Measurements from ENCODE around the gene DEGS2.

The DEGS2 gene

DNA sequence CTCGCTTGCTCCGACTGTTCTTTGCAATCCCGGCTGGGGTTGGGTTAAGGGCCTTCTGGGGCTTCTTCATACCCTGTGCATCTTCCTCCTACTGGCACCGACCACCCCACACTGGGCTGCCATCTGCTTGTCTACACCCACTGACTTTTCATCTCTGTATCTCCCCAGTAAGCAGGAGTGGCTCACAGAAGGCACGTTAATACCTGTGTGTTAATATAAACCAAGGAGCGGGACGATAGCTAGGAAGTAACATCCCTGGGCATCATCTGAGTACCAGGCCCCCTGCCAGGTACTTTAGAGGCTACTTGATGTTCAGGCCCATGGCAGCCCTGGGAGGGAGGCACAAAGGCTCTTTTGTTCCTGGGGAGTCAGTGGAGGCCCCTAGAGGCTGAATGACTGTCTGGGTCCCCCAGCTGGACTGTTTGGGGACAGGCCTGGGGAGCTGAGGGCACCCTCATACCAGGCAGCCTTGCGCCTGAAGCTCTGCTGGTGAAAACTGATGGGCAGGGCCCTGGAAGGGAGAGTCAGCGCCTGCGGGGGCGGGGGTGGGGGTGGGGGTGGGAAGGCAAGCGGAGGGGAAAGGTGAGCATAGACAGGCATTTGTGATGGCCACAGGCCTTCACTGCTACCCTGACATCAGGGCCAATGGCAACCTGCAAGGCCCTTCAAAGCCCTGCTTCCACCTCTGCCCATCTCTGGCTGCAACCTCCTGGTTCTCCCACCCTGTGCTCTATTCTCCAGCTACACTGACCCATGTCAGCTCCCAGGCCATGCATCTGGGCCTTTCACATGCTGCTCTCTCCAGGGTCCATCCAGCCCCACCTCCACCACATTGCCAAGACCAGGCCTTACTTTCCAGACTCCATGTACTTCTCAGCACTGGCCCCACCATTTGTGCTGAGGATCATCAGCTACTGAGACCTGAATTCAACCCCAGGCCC is 34.2 kb upstream of the DEGS2 start:
- H3K4me3 ChIP-seq (ENCODE audit: severe bottlenecking) = no peak overlapping the region
- peak; percentile 1; the same call in 2 of the 3 replicates for ATAC-seq (ENCODE audit: low read depth)
- no peak for DNase-seq (ENCODE audit: low spot score)
- peaks cover 9% of the 10 kb centered on the region for H3K4me1 ChIP-seq (ENCODE audit: insufficient read depth, poor library complexity, severe bottlenecking)
- H3K36me3 ChIP-seq (ENCODE audit: low read depth) = no peaks in the 10 kb centered on the region
- TF ChIP-seq, protein P1, sequence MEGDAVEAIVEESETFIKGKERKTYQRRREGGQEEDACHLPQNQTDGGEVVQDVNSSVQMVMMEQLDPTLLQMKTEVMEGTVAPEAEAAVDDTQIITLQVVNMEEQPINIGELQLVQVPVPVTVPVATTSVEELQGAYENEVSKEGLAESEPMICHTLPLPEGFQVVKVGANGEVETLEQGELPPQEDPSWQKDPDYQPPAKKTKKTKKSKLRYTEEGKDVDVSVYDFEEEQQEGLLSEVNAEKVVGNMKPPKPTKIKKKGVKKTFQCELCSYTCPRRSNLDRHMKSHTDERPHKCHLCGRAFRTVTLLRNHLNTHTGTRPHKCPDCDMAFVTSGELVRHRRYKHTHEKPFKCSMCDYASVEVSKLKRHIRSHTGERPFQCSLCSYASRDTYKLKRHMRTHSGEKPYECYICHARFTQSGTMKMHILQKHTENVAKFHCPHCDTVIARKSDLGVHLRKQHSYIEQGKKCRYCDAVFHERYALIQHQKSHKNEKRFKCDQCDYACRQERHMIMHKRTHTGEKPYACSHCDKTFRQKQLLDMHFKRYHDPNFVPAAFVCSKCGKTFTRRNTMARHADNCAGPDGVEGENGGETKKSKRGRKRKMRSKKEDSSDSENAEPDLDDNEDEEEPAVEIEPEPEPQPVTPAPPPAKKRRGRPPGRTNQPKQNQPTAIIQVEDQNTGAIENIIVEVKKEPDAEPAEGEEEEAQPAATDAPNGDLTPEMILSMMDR (IDR thresholded peaks at IDR 0.05; ENCODE audit: poor library complexity, severe bottlenecking) = no peak
- no peaks in the 10 kb centered on the region for H3K9me3 ChIP-seq (ENCODE audit: severe bottlenecking)
- H3K27ac ChIP-seq (ENCODE audit: poor library complexity, severe bottlenecking) = peak overlapping the region; percentile 63
- no peaks in the 10 kb centered on the region for H3K27me3 ChIP-seq (ENCODE audit: insufficient read depth, poor library complexity, severe bottlenecking)

DNA sequence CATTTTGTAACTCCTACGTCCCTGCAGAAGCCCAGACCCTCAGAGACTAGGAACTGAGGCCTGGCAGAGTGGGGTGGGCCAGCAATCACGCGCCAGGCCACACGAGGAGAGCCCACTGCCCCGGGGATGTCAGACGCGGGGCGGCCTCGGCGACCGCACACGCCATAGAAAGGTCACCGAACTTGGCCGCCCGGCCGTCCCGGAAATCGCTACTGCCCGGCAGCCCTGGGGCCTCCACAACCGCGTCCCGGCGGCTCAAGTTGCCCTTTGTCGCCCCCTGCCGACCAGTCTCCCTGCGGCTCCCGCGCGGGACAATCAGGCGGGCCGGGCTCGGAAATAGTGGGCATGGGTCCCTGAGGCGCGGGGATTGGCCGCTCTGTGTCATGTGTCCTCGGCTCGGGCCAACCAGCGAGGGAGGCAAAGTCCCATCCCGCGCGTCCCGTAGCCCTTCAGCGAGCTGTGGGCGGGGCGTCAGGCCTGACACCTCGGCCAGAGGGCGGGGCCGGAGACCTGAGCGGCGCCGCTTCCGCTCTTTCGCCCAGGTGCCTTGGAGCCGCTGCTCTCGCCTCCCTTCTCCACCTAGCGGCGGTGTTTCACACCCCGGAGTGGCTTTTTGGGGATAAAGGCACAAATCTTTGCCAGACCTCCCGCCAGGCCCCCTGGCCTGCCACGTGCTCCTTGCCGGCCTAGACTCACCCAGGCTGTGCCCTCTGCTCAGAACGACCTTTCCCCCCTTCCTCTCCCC is 33.4 kb upstream of the DEGS2 start:
- H3K4me3 ChIP-seq (ENCODE audit: severe bottlenecking) = peak overlapping the region; percentile 26
- peak; percentile 100 for DNase-seq (ENCODE audit: low spot score)
- no peaks in the 10 kb centered on the region for H3K9me3 ChIP-seq (ENCODE audit: severe bottlenecking)
- peak overlapping the region; percentile 63 for H3K27ac ChIP-seq (ENCODE audit: poor library complexity, severe bottlenecking)
- TF ChIP-seq, protein P1 (IDR thresholded peaks at IDR 0.05; ENCODE audit: poor library complexity, severe bottlenecking) = peak; percentile 99
- no peaks in the 10 kb centered on the region for H3K36me3 ChIP-seq (ENCODE audit: low read depth)
- H3K27me3 ChIP-seq (ENCODE audit: insufficient read depth, poor library complexity, severe bottlenecking) = no peaks in the 10 kb centered on the region
- peaks cover 9% of the 10 kb centered on the region for H3K4me1 ChIP-seq (ENCODE audit: insufficient read depth, poor library complexity, severe bottlenecking)
- peak; percentile 100 for ATAC-seq (ENCODE audit: low read depth)

DNA sequence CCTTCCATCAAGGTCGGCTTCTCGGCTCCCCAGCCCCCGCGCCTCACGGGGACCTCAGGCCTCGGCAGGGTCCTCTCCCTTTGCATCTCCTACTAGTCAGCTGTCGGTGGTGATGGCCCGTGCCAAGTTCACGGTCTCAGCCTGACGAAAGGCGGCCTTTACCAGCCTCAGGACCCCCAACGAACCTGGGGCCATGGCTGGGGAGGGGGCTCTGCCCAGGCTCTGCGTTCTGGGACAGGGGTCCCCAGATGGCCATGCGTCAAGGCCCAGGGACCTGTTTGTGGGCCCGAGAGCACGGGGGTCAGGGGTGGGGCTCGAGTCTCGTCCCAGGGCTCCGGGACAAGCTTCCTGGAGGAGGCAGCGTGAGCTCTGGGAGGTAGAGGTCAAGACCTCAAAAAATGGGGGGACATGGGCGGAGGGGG is 32.8 kb upstream of the DEGS2 start:
- Histone ChIP-seq H3K9me3 (ENCODE audit: severe bottlenecking) (no peaks in the 10 kb centered on the region), H3K36me3 (ENCODE audit: low read depth) (no peaks in the 10 kb centered on the region), H3K27me3 (ENCODE audit: insufficient read depth, poor library complexity, severe bottlenecking) (no peaks in the 10 kb centered on the region), H3K4me1 (ENCODE audit: insufficient read depth, poor library complexity, severe bottlenecking) (peaks cover 9% of the 10 kb centered on the region), H3K27ac (ENCODE audit: poor library complexity, severe bottlenecking) (peak overlapping the region; percentile 63), H3K4me3 (ENCODE audit: severe bottlenecking) (peak overlapping the region; percentile 26)
- no peak for ATAC-seq (ENCODE audit: low read depth)
- TF ChIP-seq, protein P1 (IDR thresholded peaks at IDR 0.05; ENCODE audit: poor library complexity, severe bottlenecking) = no peak
- no peak for DNase-seq (ENCODE audit: low spot score)

DNA sequence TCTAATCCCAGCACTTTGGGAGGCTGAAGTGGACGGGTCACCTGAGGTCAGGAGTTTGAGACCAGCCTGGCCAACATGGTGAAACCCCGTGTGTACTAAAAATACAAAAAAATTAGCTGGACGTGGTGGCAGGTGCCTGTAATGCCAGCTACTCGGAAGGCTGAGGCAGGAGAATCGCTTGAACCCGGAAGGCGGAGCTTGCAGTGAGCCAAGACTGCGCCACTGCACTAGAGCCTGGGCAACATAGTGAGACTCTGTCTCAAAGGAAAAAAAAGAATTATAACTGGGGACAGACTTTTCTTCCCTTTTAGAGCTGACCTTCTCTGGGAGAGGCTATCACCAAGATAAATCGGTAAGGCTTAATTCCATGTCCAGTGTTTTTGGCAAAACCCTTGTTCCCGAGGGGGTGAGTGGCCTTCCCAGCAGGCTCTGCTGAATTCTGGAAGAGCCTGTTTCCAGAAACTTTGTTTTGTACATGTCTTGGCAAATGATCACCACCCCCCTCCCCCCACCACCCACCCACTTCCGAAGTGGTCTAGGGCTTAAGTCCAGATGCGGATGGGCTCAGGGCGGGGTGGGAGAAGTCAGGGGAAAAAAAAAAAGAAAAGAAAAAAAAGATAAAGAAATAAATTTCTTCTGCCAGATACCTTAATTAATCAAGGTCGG is 32.3 kb upstream of the DEGS2 start:
- no peaks in the 10 kb centered on the region for H3K36me3 ChIP-seq (ENCODE audit: low read depth)
- no peak for DNase-seq (ENCODE audit: low spot score)
- no peak overlapping the region for H3K4me3 ChIP-seq (ENCODE audit: severe bottlenecking)
- peak overlapping the region; percentile 63 for H3K27ac ChIP-seq (ENCODE audit: poor library complexity, severe bottlenecking)
- TF ChIP-seq, protein P1 (IDR thresholded peaks at IDR 0.05; ENCODE audit: poor library complexity, severe bottlenecking) = no peak
- H3K4me1 ChIP-seq (ENCODE audit: insufficient read depth, poor library complexity, severe bottlenecking) = peaks cover 9% of the 10 kb centered on the region
- no peaks in the 10 kb centered on the region for H3K9me3 ChIP-seq (ENCODE audit: severe bottlenecking)
- H3K27me3 ChIP-seq (ENCODE audit: insufficient read depth, poor library complexity, severe bottlenecking) = no peaks in the 10 kb centered on the region
- ATAC-seq (ENCODE audit: low read depth) = no peak

Data from RWPE2 (cell line).